Esophagus squamous epithelium (tissue), 5 donors: Measurements from ENCODE around the gene LRP1. TPM values are rescaled to one million over a fixed set of nuclear protein-coding genes. Genes with fewer than 3 reads are reported as not detected.

Experiments
- DNase-seq: peaks from one replicate; lab custom pipeline; 2025; lab: John Stamatoyannopoulos, UW
- H3K27ac ChIP-seq, 4 donors: fragments of 200-600 bp; sonication (generic); one replicate each; pipeline ENCODE4 v1.5.1; 2016 to 2019; ENCODE audit warnings: mild to moderate bottlenecking in 1 of 4
- H3K27me3 ChIP-seq, 4 donors: fragments of 200-600 bp; sonication (generic); 1 replicate in 3 of 4; 2 replicates in 1 of 4; pipeline versions ENCODE4 v1.5.1 to v1.6.0; 2017 to 2021; ENCODE audit warnings: antibody characterized with exemption in 1 of 4
- H3K36me3 ChIP-seq, 3 donors: fragments of 200-600 bp; sonication (generic); one replicate each; pipeline ENCODE4 v1.5.1; 2016 to 2019
- H3K4me1 ChIP-seq, 3 donors: fragments of 200-600 bp; sonication (generic); one replicate each; pipeline ENCODE4 v1.5.1; 2017 to 2019
- H3K4me3 ChIP-seq, 4 donors: fragments of 200-600 bp; sonication (generic); 1 replicate in 3 of 4; 2 replicates in 1 of 4; pipeline ENCODE4 v1.5.1; 2016 to 2019; ENCODE audit warnings: mild to moderate bottlenecking in 2 of 4, moderate library complexity in 1 of 4
- H3K9me3 ChIP-seq, 3 donors: fragments of 200-600 bp; sonication (generic); one replicate each; pipeline ENCODE4 v1.5.1; 2016 to 2019
- POLR2A ChIP-seq, 4 donors: fragments of 450-650 bp; IDR thresholded peaks; one replicate each; pipeline ENCODE4 v1.6.1; 2017; ENCODE audit warnings: antibody characterized with exemption in 4 of 4, mild to moderate bottlenecking in 4 of 4, moderate library complexity in 3 of 4
- WGBS, 2 donors: methylation state at CpG; one replicate each; pipeline ENCODE4 v1.1.5; 2018; 5-methylcytosine and 5-hydroxymethylcytosine counted together
- intact Hi-C: fragments of 100-400 bp; cut with DNase I; formaldehyde crosslinking; loops from one replicate; pipeline ENCODE4 v1.15.0; 2022
- total RNA-seq, 4 donors: library from RNA; depleted of rRNA; stranded (reverse); fragments of >200 nt; gene quantifications; one replicate each; pipeline ENCODE4 v1.1.0, GENCODE V29; 2016
- TF ChIP-seq, protein P1 (sequence below), 6 experiments: fragments of 450-650 bp in 4 of 6; fragments of 200-600 bp in 2 of 6; sonication (generic) in 2 of 6; IDR thresholded peaks; one replicate each; pipeline ENCODE4 v1.5.1; 2016 to 2019; ENCODE audit warnings: antibody characterized with exemption in 6 of 6, mild to moderate bottlenecking in 4 of 6, moderate library complexity in 4 of 6
- donor health status: DM: yes; HTN: yes; CAD: no.

The LRP1 gene
- total RNA-seq, 4 donors from 2014 or later: 60.8 to 147 (median 81.9) TPM

DNA sequence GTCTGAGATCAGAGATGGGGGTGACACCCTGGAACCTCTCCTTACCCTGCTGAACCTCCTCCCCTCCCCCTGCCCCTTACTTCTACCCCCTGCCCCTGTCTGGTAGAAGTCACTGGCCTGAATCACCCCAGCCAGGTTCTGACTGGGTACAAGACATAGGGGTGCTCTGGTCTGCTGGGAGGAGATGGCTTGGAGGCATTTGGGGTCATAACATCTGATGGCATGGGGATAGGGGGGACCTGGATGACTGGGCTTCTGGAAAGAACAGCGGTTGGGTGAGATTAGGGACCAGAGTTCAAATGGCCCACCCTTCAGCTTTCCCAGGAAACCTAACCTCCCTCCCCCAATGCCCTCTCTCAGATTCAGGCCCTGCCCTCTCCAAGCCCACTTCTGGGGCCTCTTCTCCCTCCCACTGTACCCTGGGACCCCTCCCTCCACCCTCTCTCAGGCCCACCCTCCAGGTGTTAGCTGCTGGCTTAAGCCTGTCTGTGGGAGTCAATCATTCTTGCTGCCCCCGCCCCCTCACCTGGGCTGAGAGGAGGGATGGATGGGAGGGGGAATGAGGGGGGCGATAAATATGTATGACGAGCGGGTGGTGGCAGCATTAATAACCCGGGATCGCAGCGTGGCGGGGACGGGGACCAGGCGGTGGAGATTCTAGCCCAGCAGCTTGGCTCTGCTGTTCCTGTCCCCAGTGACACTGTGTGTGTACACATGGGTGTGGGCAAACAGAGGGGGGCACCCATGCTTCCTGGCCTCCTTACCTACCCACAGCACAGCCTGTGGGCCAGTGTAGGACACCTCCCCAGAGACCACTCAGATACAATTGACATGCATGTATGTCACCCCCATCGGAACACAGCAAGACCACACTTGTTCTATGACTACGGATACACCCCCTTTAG is 94.3 kb downstream of the LRP1 start:
- Histone ChIP-seq H3K27ac (no peak overlapping the region), H3K9me3 (no peaks in the 10 kb centered on the region), H3K4me3 (no peak overlapping the region), H3K36me3 (no peaks in the 10 kb centered on the region), H3K4me1 (peaks cover 15 to 61% (median 15%) of the 10 kb centered on the region in 3 donors), H3K27me3 (peaks cover 0 to 97% (median 32%) of the 10 kb centered on the region in 4 donors)
- WGBS, 2 donors: 46 to 60% methylated on average over 3 to 10 of the region's 13 CpGs
- intact Hi-C loops: no loop called here
- TF ChIP-seq POLR2A (IDR thresholded peaks at IDR 0.05): no peak
- TF ChIP-seq, protein P1, sequence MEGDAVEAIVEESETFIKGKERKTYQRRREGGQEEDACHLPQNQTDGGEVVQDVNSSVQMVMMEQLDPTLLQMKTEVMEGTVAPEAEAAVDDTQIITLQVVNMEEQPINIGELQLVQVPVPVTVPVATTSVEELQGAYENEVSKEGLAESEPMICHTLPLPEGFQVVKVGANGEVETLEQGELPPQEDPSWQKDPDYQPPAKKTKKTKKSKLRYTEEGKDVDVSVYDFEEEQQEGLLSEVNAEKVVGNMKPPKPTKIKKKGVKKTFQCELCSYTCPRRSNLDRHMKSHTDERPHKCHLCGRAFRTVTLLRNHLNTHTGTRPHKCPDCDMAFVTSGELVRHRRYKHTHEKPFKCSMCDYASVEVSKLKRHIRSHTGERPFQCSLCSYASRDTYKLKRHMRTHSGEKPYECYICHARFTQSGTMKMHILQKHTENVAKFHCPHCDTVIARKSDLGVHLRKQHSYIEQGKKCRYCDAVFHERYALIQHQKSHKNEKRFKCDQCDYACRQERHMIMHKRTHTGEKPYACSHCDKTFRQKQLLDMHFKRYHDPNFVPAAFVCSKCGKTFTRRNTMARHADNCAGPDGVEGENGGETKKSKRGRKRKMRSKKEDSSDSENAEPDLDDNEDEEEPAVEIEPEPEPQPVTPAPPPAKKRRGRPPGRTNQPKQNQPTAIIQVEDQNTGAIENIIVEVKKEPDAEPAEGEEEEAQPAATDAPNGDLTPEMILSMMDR (IDR thresholded peaks at IDR 0.05): no peak
- DNase-seq: no peak

DNA sequence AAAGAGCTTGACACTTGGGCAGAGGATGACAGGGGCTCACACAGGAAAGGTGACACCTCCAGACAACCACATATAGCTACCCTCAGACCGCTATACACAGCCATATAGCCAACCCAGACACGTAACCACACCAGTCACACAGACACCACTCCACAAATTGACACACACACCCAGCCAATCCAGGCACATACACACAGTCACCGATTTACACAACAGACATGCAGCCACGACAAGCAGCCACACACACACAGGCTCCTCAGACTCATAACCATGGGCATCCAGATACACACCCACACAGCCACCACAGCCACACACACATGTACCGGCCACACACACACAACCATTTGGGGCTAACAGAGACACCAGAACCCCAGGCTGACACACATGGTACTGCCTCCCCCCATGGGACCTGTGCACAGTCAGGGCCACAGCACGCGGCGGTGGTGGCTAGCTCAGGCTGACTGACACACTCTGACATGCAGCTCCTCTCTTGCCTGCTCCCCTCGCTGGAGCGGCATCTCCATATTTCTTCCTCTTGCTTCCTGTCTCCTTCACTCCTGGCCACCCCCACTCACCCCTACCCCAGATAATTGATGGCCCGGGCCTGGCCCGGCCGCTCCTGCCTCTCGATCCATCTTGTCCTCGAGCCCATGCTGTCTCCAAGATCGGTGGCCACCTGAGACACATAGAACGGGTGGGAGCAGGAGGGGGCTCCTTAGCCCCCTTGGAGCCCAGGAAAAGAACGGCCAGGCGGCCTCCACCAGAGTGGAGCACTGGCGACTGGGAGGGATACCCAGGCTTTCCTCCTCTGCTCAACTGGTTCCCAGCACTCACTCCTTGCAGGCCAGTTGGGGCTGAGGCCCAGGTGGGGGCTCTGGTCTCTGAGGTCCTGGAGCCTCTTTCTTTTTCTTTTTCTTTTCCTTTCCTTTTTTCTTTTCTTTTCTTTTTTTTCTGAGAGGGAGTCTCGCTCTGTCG is 95.2 kb downstream of the LRP1 start:
- no peaks in the 10 kb centered on the region for H3K9me3 ChIP-seq
- H3K27ac ChIP-seq: no peak overlapping the region
- H3K4me3 ChIP-seq: no peak overlapping the region
- WGBS, 2 donors: 78 to 80% methylated on average over 11 to 21 of the region's 22 CpGs
- intact Hi-C loops: no loop called here
- H3K27me3 ChIP-seq: peaks cover 0 to 88% (median 29%) of the 10 kb centered on the region in 4 donors
- DNase-seq: no peak
- H3K36me3 ChIP-seq: no peaks in the 10 kb centered on the region
- peaks cover 9 to 53% (median 12%) of the 10 kb centered on the region in 3 donors for H3K4me1 ChIP-seq
- TF ChIP-seq, protein P1 (IDR thresholded peaks at IDR 0.05): no peak
- no peak for TF ChIP-seq POLR2A (IDR thresholded peaks at IDR 0.05)

DNA sequence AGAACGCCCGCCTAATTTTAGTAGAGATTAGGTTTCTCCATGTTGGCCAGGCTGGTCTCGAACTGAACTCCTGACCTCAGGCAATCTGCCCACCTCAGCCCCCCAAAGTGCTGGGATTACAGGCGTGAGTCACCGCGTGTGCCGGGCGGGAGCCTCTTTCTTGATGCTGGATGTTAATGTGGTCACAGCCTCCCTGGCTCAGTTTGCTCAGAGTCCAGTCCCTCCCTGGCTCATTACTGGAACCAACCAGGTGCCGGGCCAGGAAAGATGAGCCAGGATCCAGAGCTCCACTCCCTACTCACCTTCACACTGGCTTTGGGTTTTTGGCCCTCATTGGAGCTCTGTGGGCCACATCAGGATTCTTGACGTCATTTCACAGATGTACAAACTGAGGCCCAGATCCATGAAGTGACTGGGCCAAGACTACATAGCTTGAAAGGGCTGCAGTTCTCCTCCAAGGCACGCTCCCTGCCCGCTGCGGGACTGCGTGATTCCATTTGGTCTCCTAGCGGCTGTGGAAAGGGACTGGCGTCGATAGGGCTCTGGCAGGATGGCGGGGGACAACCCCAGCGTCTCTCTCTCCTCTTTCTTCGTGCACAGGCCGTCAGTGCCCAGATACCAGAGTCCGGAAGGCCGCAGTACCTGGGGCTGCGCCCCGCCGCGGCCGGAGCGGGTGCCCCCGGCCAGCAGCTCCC is 96.1 kb downstream of the LRP1 start:
- WGBS, 2 donors: 69 to 80% methylated on average over 3 to 5 of the region's 30 CpGs
- TF ChIP-seq, protein P1 (IDR thresholded peaks at IDR 0.05): no peak
- TF ChIP-seq POLR2A (IDR thresholded peaks at IDR 0.05): no peak
- Histone ChIP-seq H3K9me3 (no peaks in the 10 kb centered on the region), H3K36me3 (no peaks in the 10 kb centered on the region), H3K27me3 (peaks cover 0 to 78% (median 26%) of the 10 kb centered on the region in 4 donors), H3K4me3 (peak overlapping the region in 1 of 4 donors; percentile 32), H3K4me1 (peaks cover 12 to 54% (median 14%) of the 10 kb centered on the region in 3 donors), H3K27ac (no peak overlapping the region)
- DNase-seq: no peak
- intact Hi-C loops: no loop called here

DNA sequence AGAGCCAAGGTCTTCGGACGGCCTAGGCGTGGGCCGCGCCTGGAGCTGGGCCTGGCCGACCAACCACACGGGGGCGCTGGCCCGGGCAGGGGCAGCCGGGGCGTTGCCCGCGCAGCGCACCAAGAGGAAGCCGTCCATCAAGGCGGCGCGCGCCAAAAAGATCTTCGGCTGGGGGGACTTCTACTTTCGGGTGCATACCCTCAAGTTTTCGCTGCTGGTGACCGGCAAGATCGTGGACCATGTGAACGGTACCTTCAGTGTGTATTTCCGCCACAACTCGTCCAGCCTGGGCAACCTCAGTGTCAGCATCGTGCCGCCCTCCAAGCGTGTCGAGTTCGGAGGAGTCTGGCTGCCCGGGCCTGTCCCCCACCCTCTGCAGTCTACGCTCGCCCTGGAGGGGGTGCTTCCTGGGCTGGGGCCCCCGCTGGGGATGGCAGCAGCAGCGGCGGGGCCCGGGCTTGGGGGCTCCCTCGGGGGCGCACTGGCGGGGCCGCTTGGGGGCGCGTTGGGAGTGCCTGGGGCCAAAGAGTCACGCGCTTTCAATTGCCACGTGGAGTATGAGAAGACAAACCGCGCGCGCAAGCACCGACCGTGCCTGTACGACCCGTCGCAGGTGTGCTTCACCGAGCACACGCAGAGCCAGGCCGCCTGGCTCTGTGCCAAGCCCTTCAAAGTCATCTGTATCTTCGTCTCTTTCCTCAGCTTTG is 96.8 kb downstream of the LRP1 start:
- TF ChIP-seq, protein P1 (IDR thresholded peaks at IDR 0.05): peak; percentile 42 to 63 (median 46)
- no peak for TF ChIP-seq POLR2A (IDR thresholded peaks at IDR 0.05)
- WGBS, 2 donors: 12 to 69% methylated on average over 8 to 14 of the region's 61 CpGs
- no peak overlapping the region for H3K27ac ChIP-seq
- H3K4me1 ChIP-seq: peaks cover 15 to 54% (median 15%) of the 10 kb centered on the region in 3 donors
- H3K36me3 ChIP-seq: no peaks in the 10 kb centered on the region
- no peak for DNase-seq
- peaks cover 0 to 71% (median 23%) of the 10 kb centered on the region in 4 donors for H3K27me3 ChIP-seq
- intact Hi-C loops: no loop called here
- H3K9me3 ChIP-seq: no peaks in the 10 kb centered on the region
- peak overlapping the region in 1 of 4 donors; percentile 32 for H3K4me3 ChIP-seq
